SU-DHL-6 (cell line): ENCODE measurements around the gene RSF1.
"Not testable (repeated sequence)": the region's sequence is repeated elsewhere in the genome, so short reads cannot be mapped to it uniquely, and the experiment has no call there.

Experiments used
- EZH2phosphoT487 ChIP-seq: fragments of 200-600 bp; sonication (generic), shearing (Covaris generic); conservative IDR thresholded peaks from 2 replicates; pipeline ENCODE4 v1.6.1; 2018; ENCODE audit warnings: mild to moderate bottlenecking, antibody characterized with exemption, low read length, moderate library complexity, mixed read lengths
- TF ChIP-seq, protein P1 (sequence below): fragments of 200-600 bp; sonication (generic); IDR thresholded peaks from one replicate; pipeline ENCODE4 v1.5.1; 2017; ENCODE audit warnings: antibody characterized with exemption, mild to moderate bottlenecking, low read length, moderate library complexity; ENCODE audit not compliant: insufficient read depth, poor library complexity, severe bottlenecking

DNA sequence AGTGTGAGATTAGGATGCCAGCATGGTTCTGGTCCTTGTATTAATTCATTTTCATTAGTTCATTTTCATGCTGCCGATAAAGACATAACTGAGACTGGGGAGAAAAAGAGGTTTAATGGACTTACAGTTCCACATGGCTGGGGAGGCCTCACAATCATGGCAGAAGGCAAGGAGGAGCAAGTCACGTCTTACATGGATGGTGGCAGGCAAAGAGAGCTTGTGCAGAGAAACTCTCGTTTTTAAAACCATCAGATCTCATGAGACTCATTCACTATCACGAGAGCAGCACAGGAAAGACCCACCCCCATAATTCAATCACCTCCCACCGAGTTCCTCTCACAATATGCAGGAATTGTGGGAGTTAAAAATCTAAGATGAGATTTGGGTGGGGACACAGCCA, 23.2 kb upstream of the RSF1 start:
- TF ChIP-seq, protein P1, sequence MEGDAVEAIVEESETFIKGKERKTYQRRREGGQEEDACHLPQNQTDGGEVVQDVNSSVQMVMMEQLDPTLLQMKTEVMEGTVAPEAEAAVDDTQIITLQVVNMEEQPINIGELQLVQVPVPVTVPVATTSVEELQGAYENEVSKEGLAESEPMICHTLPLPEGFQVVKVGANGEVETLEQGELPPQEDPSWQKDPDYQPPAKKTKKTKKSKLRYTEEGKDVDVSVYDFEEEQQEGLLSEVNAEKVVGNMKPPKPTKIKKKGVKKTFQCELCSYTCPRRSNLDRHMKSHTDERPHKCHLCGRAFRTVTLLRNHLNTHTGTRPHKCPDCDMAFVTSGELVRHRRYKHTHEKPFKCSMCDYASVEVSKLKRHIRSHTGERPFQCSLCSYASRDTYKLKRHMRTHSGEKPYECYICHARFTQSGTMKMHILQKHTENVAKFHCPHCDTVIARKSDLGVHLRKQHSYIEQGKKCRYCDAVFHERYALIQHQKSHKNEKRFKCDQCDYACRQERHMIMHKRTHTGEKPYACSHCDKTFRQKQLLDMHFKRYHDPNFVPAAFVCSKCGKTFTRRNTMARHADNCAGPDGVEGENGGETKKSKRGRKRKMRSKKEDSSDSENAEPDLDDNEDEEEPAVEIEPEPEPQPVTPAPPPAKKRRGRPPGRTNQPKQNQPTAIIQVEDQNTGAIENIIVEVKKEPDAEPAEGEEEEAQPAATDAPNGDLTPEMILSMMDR, result not testable (repeated sequence)
- TF ChIP-seq EZH2phosphoT487, result not testable (repeated sequence)
